Activated effector memory CD4-positive, alpha-beta T cell treated with anti-CD3 and anti-CD28 coated beads, Interleukin-2, amount 50 U/mL, for 16 hours (primary cell): Measurements from ENCODE around the gene FOXN3.

Experiments used
- DNase-seq: peaks from one replicate; pipeline ENCODE4 v3.0.0-alpha.2; 2020

The FOXN3 gene

DNA sequence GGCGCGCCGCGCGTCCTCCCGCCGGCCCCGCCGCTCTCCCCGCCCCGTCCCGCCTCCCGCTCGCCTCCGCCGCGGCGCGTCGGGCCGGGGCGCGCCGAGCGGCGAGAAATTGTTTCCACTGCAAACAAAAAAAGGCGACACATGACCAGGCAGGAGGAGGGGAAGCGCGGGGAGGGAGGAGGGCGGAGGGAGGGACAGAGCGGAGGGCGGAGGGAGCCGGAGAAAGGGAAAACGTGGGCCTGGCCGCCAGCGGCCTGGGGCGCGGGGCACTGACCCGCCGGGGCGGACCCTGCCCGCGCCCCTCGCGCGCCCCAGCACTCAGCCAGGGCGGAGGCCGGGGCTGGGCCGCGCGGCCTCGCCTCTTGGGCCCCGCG, at the start of gene FOXN3:
FOXN3 (minus strand) TSS at position 143 of the 374 bp plus-strand sequence. CDS start 4,757 bp downstream, outside the sequence.
- peak; percentile 95 for DNase-seq

DNA sequence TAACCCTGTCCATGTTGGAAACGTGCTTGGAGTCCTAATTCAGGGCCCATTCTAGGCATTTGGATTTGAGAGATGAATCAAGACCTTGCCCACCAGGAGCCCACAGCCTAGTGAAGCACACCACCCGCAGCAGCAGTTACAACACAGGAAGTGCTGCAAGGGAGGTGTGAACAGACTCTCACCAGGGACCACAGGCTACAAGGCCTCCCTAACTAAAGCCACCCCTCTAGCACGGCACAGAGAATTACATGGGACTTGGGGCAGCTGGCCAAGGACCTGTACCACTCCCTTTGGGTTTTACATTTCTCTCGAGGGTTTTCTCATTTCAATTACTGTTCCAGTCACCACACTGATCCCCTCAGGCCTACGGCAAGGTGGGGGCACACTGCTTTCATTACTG, 49.5 kb upstream of the FOXN3 start:
- DNase-seq, result no peak

GRCh38 chr14:89465876-89466275, 48.8 kb upstream of the FOXN3 start:
- no peak for DNase-seq

DNA sequence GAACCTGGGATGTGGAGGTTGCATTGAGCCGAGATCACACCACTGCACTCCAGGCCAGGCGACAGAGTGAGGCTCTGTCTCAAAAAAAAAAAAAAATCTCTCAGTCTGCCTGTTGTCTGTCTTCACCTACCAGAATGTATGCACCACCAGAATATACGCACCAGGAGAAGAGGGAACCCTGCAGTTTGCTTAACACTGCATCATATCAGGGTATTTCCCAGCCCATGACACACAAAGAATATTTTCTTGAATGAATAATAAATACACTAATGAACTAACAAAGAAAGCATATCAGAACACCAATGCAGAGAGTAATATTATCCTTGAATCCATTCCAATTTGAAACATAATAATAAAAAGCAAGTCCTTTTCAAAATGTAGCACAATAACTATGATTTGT, 44.2 kb upstream of the FOXN3 start:
- DNase-seq, result no peak

DNA sequence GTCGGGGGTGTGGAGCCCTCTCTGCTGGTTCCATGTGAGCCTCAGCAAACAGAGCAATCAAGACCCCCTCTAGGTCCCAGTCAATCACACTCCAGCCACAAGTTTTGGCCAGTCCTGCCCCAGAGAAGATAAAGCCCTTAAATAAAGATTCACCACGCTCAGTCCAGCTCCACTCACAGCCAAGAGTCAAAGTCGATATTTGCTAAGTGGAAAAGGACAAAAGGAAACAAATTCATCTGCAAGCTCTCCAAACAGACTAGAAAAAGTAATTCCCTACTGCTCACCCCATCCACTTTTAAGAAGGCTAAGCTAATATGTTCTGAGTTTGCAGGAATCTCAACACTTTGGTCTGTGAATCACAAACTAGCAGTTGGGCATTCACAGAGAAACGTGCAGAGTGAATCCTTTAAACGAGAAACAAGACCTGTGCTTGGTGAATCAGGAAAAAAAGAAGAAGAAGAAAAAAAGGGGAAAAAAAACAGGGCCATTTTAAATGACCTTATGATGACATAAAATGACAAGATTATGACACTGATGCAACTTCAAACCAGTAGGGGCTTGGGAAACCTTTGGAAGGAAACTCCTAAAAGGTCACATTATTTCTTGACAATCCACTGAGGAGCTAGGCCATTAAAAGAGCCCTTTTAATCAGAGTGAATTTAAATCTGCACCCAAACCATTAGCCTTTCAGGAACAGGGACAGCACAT, 41.8 kb upstream of the FOXN3 start:
- DNase-seq, result no peak

GRCh38 chr14:89457007-89457406, 40.0 kb upstream of the FOXN3 start:
- DNase-seq, result no peak

- no peak for DNase-seq
Measured at GRCh38 chr14:89455412-89455811, 38.4 kb upstream of the FOXN3 start.

GRCh38 chr14:89454996-89455395, 38.0 kb upstream of the FOXN3 start:
- DNase-seq, result no peak

DNA sequence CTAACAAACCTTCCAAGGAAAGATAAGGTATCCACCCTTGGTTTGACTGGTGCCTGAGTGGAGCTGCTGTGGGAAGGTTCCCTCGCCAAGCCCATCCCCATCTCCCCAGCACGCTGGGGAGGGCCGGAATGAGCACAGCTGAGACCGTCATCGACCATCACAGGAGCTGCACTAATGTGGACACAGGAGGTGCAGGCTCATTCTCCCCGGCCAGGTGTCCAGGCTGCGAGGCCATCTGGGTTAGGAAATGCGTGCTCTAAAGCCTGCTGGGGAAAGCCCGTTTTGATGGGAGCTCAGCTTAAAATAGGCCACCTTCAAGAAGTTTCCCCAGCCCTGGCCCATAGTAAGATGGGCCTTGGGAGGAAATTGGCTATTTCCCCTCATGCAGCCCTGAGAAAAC, 35.2 kb upstream of the FOXN3 start:
- no peak for DNase-seq

DNA sequence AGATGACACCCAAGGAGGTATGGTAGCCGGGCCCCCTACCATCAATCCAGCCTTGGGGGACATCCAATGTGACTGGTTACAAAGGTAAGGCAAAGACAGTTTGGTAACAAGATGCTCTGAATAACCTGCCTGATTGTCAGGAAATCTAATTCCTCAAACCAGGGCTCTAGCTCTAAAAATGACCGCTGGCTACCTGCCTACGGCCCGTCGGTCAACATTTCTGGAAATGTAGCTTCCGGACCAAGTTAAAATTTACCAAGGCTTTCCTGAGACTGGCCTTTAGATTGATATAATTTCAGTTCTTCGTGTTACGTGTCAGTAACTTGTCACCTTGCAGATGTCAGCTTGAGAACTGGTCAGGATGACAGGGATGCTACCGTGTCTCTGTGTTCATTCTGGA, 34.2 kb upstream of the FOXN3 start:
- DNase-seq, result no peak

- DNase-seq, result no peak
Measured at GRCh38 chr14:89447182-89447944, 30.3 kb upstream of the FOXN3 start.

DNA sequence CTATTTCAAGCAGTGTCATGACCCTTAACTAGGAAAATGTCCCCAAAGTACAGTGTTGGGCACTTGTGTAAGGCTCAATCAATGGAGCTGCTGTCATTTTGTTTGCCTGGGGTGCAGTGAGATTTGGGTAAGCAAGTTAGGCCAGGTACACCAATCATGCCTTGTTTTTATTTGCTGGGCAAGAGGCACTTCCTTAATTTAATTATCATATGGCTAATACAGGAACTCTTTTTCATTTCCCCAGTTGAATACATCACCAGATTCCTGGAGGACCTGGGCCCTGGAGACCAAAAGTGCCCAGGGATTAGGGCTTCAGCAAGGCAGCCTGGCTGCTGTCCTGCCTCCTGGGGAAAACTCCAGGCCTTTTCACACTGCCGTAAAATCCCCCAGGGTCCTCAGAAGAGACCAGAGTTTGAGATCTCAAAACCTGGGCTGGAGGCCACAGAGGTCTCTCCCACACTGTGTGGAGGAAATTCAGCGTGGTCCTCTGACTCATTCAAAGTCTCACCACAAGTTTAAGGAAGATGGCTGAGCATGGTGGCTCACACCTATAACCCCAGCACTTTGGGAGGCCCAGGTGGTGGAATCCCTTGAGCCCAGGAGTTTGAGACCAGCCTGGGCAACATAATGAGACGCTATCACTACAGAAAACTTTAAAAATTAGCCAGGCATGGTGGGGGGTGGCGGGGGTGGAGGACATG, 28.4 kb upstream of the FOXN3 start:
- peak; percentile 74 for DNase-seq

DNA sequence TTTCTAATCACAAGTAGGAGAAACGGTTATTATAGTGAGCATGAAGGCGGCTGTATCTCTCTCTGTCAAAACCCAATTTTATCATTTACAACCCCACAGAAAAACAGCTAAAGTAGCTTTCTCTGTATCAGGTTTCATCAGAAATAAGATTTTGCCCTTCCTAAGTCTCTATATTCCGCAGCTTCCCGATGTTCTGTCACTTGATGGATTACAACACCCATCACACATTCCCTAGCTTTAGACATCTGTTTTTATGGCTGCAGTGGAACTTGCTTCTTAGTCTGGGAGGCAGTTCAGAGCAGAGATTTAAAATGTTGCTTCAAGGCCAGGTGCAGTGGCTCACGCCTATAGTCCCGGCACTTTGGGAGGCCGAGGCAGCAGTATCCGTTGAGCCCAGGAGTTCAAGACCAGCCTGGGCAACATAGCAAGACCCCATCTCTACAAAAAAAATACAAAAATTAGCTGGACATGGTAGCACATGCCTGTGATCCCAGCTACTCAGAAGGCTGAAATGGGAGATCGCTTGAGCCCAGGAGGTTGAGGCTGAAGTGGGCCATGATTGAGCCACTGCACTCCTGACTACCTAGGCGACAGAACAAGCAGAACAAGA, 27.6 kb upstream of the FOXN3 start:
- DNase-seq, result no peak

- DNase-seq, result peak; percentile 72
Measured at GRCh38 chr14:89444044-89444443, 27.0 kb upstream of the FOXN3 start.

DNA sequence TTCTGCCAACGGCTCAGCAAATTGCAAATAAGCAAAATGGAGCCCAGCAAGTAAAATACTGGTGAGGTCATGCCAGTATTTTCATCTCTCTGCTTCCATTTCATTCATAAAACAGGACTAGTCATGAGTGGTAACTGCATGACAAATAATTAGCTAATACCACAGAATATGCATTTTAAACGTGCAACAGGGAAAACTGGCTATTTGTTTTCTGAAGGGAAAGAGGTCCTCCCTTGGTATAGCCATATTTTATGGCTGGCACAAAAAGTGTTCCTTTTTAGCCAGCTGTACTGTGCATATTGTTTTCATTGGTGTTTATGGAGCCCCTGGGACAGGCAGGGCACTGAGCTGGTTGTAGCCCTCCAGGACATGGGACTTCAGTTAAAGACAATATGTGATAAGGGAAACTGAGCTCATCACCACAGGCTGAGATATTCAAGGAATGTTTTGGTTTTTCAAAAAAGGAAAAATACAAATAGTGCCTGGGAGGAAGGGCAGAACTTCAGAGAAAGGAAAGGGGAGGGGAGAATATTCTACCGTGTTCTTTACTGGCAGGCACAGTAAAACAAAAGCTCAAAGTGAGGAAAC, 26.1 kb upstream of the FOXN3 start:
- DNase-seq, result no peak

GRCh38 chr14:89442280-89442679, 25.2 kb upstream of the FOXN3 start:
- DNase-seq, result no peak

DNA sequence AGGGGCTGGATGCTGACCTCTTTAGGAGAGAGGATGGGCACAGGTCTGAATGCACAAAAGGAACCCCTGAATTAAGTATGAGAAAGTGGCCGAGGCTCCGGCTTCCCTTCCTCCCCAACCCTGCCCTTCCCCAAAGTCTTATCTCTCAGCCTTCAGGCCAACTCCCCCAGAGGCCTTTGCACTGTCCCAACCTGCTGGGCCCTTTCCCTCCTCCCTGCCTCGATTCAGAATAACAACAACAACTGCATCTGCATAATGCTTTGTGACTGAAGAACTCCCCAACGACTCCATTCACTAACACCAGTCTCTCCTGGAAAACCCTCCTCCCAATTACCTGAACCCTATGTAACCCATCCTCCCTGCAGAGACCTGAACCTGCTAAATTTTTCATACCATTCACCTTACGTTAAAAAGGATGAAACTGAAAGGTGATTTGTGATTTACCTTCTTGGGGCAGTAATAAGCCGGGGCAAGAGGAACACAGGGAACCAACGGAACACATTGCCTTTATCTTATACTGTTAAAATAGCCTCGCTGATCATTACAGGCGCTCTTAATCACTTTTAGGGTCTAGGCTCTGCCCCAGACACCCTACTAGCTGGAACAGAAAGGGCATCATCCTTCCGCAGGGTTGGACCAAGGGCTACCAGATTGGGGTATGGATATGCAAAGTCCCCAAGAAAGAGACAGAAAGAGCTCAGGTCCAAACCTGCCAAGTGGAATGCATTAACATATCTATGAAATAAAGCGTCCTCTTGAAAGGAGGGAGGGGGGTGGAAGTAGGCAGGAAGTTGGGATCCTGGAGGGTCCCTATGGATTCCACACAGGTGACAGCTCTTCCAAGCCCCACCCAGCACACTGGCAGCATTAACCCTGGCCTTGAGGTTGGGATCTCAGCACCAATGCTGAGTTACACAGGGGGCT, 24.2 kb upstream of the FOXN3 start:
- no peak for DNase-seq

DNA sequence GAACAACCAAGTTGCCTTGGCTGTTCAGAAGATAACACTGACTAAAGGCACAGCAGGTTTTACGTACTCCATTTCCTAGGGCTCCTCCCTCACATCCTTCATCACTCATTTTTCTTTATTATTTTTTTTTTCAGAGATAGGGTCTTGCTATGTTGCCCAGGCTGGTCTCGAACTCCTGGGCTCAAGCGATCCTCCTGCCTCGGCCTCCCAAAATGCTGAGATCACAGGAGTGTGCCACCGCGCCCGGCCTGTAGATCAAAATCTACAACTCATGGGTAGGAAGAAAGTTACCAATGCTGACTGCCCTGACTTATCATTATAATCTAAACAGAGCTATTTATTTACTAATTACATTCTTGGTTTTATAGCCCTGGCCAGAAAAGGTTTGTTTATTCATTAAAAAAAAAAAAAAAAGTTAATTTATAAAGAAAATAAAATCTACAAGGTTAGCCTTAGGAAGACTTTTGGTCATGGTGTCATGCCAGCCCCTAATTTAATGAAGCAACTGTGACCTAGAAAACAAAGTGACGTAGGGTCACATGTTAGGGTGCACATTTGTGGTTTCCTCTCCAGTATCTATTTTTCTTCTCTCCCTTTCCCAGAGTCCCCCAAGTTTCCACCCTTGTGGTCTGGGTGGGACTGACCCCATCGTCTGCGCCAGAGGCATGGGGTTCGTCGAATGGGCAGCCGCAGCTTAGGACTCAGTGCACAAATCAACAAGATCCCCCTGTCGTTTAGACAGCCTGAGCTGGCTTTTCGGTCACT, 19.0 kb upstream of the FOXN3 start:
- no peak for DNase-seq

- DNase-seq, result no peak
Measured at GRCh38 chr14:89435492-89435891, 18.5 kb upstream of the FOXN3 start.

DNA sequence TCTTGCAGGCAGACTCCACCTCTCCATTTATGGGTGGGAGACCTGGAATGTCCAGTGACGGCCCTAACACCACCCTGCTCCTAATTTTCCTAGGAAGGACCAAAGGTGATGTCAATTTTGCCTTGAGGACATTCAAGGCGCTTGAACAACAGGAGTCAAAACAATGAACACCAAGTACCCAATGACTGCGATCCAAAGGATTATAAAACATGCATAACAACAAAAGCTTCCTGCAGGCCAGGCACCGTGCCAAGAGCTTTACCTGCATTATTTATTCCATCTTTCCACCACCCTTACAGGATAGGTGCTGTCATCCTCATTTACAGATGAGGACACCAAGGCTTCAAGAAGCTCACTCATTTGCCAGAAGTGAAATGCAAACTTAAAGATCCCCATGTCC, 15.2 kb upstream of the FOXN3 start:
- DNase-seq, result no peak
